HepG2 (cell line): ENCODE results near the gene UNC5B.

Experiments used
- CBX2 ChIP-seq, 2 experiments: fragments of 200-600 bp in 1 of 2; sonication (generic); formaldehyde crosslinking in 1 of 2; IDR thresholded peaks; 2 replicates each; pipeline versions ENCODE4 v1.7.0 to v1.8.1; 2018 to 2022; ENCODE audit warnings: low read depth in 2 of 2, low read length in 1 of 2, mild to moderate bottlenecking in 1 of 2, missing genetic modification reagents in 1 of 2
- SP2 ChIP-seq: sonication (generic); formaldehyde crosslinking; IDR thresholded peaks from 2 replicates; pipeline ENCODE4 v1.5.1; 2020; ENCODE audit warnings: mild to moderate bottlenecking, missing genetic modification reagents
- TF ChIP-seq, protein P1 (sequence below): sonication (generic); formaldehyde crosslinking; IDR thresholded peaks from 2 replicates; pipeline ENCODE4 v1.5.0; 2020; ENCODE audit warnings: mild to moderate bottlenecking, missing genetic modification reagents, moderate library complexity

DNA sequence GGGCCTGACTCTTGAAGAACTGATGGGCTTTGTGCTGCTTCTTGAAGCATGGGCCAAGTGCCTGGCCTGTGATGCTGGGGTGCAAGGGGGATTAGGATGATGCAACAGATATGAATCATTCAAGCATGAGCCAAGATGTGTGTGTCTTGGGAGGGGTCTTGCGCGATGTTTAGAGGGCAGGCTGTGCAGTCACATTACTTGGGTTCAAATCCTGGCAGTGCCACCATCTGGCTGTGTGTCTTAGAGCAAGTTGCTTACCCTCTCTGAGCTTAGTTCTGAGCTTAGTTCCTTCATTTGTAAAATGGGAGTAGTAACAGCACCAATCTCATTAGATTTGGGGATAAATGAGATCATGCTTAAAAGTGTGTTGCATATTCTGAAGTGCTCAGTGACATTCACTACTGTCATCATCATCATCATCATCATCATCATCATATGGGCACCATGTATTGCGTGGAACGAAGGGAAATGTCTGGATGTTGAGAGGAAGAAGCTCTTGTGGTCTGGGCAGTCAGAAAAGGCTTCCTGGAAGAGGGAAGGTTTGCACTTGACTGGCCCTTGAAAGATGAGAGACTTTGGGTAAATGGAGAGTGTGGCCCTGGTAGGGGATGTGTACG lies 9.3 kb downstream of the UNC5B start:
- TF ChIP-seq, protein P1, sequence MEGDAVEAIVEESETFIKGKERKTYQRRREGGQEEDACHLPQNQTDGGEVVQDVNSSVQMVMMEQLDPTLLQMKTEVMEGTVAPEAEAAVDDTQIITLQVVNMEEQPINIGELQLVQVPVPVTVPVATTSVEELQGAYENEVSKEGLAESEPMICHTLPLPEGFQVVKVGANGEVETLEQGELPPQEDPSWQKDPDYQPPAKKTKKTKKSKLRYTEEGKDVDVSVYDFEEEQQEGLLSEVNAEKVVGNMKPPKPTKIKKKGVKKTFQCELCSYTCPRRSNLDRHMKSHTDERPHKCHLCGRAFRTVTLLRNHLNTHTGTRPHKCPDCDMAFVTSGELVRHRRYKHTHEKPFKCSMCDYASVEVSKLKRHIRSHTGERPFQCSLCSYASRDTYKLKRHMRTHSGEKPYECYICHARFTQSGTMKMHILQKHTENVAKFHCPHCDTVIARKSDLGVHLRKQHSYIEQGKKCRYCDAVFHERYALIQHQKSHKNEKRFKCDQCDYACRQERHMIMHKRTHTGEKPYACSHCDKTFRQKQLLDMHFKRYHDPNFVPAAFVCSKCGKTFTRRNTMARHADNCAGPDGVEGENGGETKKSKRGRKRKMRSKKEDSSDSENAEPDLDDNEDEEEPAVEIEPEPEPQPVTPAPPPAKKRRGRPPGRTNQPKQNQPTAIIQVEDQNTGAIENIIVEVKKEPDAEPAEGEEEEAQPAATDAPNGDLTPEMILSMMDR: no peak
- no peak for TF ChIP-seq SP2 (CRISPR knock-in tag)
- TF ChIP-seq CBX2 (IDR thresholded peaks at IDR 0.05; ENCODE audit: low read depth, low read length): no peak
- no peak for TF ChIP-seq CBX2 (CRISPR knock-in tag; IDR thresholded peaks at IDR 0.05; ENCODE audit: low read depth)
